Transverse colon (tissue), 4 donors: Measurements from ENCODE around the gene CDYL. TPM values are rescaled to one million over a fixed set of nuclear protein-coding genes. Genes with fewer than 3 reads are reported as not detected.

Experiments used
- DNase-seq: peaks from one replicate; pipeline ENCODE4 v3.0.0-alpha.2; 2019
- H3K27ac ChIP-seq, 4 donors: fragments of 200-600 bp; sonication (generic); 2 replicates each; pipeline ENCODE4 v1.5.1; 2016 to 2018; ENCODE audit warnings: inconsistent platforms in 4 of 4
- H3K27me3 ChIP-seq: fragments of 200-600 bp; sonication (generic); 2 replicates; pipeline ENCODE4 v1.5.1; 2017; ENCODE audit warnings: inconsistent platforms
- H3K36me3 ChIP-seq, 4 donors: fragments of 200-600 bp; sonication (generic); 2 replicates each; pipeline ENCODE4 v1.5.1; 2017 to 2019; ENCODE audit warnings: inconsistent platforms in 4 of 4
- H3K4me1 ChIP-seq, 4 donors: fragments of 200-600 bp; sonication (generic); 2 replicates each; pipeline ENCODE4 v1.5.1; 2017 to 2020; ENCODE audit warnings: inconsistent platforms in 4 of 4
- H3K4me3 ChIP-seq, 4 donors: fragments of 200-600 bp; sonication (generic); 1 replicate in 1 of 4; 2 replicates in 3 of 4; pipeline versions ENCODE4 v1.5.1 to v1.6.1; 2017 to 2019; ENCODE audit warnings: inconsistent platforms in 4 of 4
- H3K9me3 ChIP-seq, 2 donors: fragments of 200-600 bp; sonication (generic); 2 replicates each; pipeline ENCODE4 v1.5.1; 2017 to 2019; ENCODE audit warnings: inconsistent platforms in 2 of 2
- CTCF ChIP-seq, 5 experiments: fragments of 200-600 bp in 3 of 5; fragments of 450-650 bp in 2 of 5; sonication (generic) in 3 of 5; IDR thresholded peaks; 1 replicate in 2 of 5; 2 replicates in 3 of 5; pipeline ENCODE4 v1.5.1; 2016 to 2017; ENCODE audit warnings: antibody characterized with exemption in 5 of 5, inconsistent platforms in 3 of 5, mild to moderate bottlenecking in 2 of 5, moderate library complexity in 1 of 5
- EP300 ChIP-seq: sonication (generic); formaldehyde crosslinking; IDR thresholded peaks from one replicate; pipeline ENCODE4 v1.6.1; 2017; ENCODE audit warnings: antibody characterized with exemption, low read depth
- POLR2A ChIP-seq: fragments of 450-650 bp; IDR thresholded peaks from one replicate; pipeline ENCODE4 v1.6.1; 2016; ENCODE audit warnings: antibody characterized with exemption, mild to moderate bottlenecking, moderate library complexity
- POLR2AphosphoS5 ChIP-seq, 3 donors: sonication (generic); formaldehyde crosslinking; IDR thresholded peaks; one replicate each; pipeline ENCODE4 v1.6.1; 2016; ENCODE audit warnings: antibody characterized with exemption in 3 of 3
- WGBS, 2 donors: methylation state at CpG; one replicate each; pipeline ENCODE4 v1.1.5; 2018; ENCODE audit warnings: low coverage in 1 of 2; 5-methylcytosine and 5-hydroxymethylcytosine counted together
- in situ Hi-C, 4 donors: fragments of 200-750 bp; cut with MboI; loops; one replicate each; pipeline versions ENCODE4 v1.15.0 to v1.15.1; 2017; ENCODE audit warnings: low sequenced_read_pairs in 3 of 4, low pct_ligation_motif_present in 1 of 4, low pct_unique_long_range_greater_than_20kb in 1 of 4
- intact Hi-C: fragments of 100-400 bp; cut with DNase I; formaldehyde crosslinking; loops from one replicate; pipeline ENCODE4 v1.15.1; 2023; ENCODE audit warnings: low total_unique reads
- total RNA-seq, 4 donors: library from RNA; depleted of rRNA; stranded (reverse); fragments of >200 nt; gene quantifications; one replicate each; pipeline ENCODE4 v1.1.0, GENCODE V29; 2016

The CDYL gene
- total RNA-seq, 4 donors from 2014 or later, result 23.6 to 40.8 (median 30.0) TPM

DNA sequence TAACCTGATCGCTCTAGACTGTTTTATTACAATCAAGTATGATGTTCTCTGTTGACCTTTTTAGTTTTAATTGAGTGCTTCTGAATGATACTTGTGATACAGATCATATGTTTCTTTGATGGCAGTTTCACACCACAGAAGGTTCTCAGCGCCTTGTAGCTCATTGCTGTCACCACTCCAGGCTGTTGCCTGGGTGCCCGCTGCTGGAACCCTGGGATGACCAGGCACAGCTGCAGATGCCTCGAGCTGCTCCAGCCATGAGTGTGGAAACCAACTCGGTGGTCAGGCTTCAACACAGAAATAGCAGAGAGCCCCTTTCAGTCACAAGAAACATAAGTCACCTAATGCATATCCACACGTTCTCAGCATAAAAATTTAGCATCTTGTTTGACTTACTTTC lies 114.9 kb downstream of the CDYL start:
- intact Hi-C loops, result no loop called here

DNA sequence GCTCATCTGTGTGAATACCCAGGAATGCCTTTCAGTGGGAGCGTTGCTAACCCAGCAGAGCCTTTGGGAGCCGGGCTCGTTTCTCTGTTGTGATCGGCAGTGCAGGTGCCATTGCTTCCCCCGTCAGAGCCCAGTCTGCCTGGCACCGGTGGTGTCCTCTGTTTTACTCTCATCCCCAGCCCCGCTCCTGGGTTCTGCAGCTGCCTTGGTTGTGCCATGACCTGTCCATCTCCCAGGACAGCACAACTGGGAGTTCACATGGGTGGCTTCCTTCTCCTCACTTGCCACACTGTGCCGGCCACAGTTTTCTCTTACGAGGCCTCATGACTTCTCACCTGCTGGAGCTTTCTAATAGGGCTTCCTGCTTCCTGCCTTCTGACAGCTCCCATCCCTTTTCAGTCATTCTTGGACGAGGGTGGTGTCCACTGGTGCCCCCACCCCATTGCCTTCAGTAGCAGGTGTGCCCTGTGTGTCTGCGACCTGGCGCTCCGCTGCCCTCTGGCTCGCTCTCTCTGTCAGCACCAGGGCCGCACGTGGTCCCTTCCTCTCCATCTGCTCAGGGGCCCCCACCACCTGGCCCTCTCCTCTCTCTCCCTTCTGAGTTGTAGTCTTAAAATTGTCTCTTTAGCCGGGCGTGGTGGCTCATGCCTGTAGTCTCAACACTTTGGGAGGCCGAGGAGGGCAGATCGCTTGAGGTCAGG lies 116.7 kb downstream of the CDYL start:
- H3K4me1 ChIP-seq, result peaks cover 0 to 9% (median 0%) of the 10 kb centered on the region in 4 donors
- WGBS, 2 donors, result 97 to 100% methylated on average over 3 to 20 of the region's 20 CpGs
- intact Hi-C loops, result no loop called here
- no peak overlapping the region for H3K4me3 ChIP-seq
- no peaks in the 10 kb centered on the region for H3K27me3 ChIP-seq
- H3K9me3 ChIP-seq, result no peaks in the 10 kb centered on the region
- in situ Hi-C loops, result no loop called here
- H3K36me3 ChIP-seq, result peaks cover 0 to 28% (median 3%) of the 10 kb centered on the region in 4 donors
- no peak for DNase-seq
- TF ChIP-seq POLR2A, result no peak
- H3K27ac ChIP-seq, result no peak overlapping the region

More for the DNA sequence above, 114.9 kb downstream of the CDYL start:
- H3K4me1 ChIP-seq, result peaks cover 0 to 9% (median 0%) of the 10 kb centered on the region in 4 donors
- TF ChIP-seq CTCF (IDR thresholded peaks at IDR 0.05) (no peak), EP300 (no peak), POLR2AphosphoS5 (IDR thresholded peaks at IDR 0.05) (no peak), POLR2A (no peak)
- WGBS, 2 donors, result 90 to 93% methylated on average over 6 of the region's 6 CpGs
- DNase-seq, result no peak
- no peak overlapping the region for H3K4me3 ChIP-seq
- H3K27me3 ChIP-seq, result no peaks in the 10 kb centered on the region
- in situ Hi-C loops, result no loop called here
- H3K27ac ChIP-seq, result no peak overlapping the region
- H3K9me3 ChIP-seq, result no peaks in the 10 kb centered on the region
- peaks cover 0 to 22% (median 3%) of the 10 kb centered on the region in 4 donors for H3K36me3 ChIP-seq

GRCh38 chr6:4894049-4894448 lies 117.8 kb downstream of the CDYL start:
- TF ChIP-seq POLR2AphosphoS5 (IDR thresholded peaks at IDR 0.05) (no peak), POLR2A (no peak), CTCF (IDR thresholded peaks at IDR 0.05) (no peak), EP300 (no peak)
- WGBS, 2 donors, result 98 to 100% methylated on average over 5 to 9 of the region's 9 CpGs
- Histone ChIP-seq H3K4me1 (peaks cover 0 to 7% (median 0%) of the 10 kb centered on the region in 4 donors), H3K4me3 (no peak overlapping the region), H3K27me3 (no peaks in the 10 kb centered on the region), H3K36me3 (peaks cover 0 to 39% (median 6%) of the 10 kb centered on the region in 4 donors), H3K9me3 (peaks cover 0 to 3% of the 10 kb centered on the region in 2 donors), H3K27ac (no peak overlapping the region)
- intact Hi-C loops, result no loop called here
- in situ Hi-C loops, result no loop called here
- DNase-seq, result no peak

- TF ChIP-seq POLR2AphosphoS5 (IDR thresholded peaks at IDR 0.05), result no peak
- no peak for TF ChIP-seq POLR2A
- no peaks in the 10 kb centered on the region for H3K27me3 ChIP-seq
- DNase-seq, result no peak
- no peaks in the 10 kb centered on the region for H3K4me1 ChIP-seq
- H3K36me3 ChIP-seq, result peaks cover 0 to 41% (median 6%) of the 10 kb centered on the region in 4 donors
- no peak overlapping the region for H3K4me3 ChIP-seq
- 91 to 100% methylated on average over 2 to 5 of the region's 5 CpGs for WGBS, 2 donors
- H3K27ac ChIP-seq, result no peak overlapping the region
- in situ Hi-C loops (no loop called here), intact Hi-C loops (no loop called here)
- peaks cover 0 to 3% of the 10 kb centered on the region in 2 donors for H3K9me3 ChIP-seq
Observed at GRCh38 chr6:4895971-4896370, 119.8 kb downstream of the CDYL start.

DNA sequence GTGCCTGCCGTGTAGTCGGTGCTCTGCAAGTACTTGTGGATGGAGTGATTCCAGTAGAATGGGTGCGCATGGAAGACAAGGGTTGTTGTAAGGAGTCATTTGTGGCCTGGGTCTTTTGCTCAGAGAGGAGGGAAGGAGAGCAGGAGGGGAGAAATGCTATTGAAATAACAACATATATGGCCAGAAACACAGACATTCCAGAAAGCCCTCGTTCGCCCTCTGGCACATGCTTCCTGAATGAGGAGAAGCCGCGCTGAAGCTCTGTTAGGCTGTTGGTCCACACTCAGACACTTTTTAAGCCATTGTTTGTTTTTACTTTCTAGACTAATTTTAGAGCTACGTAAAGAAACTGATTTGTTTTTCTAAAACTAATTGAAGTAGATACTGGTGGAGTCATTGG lies 120.2 kb downstream of the CDYL start:
- H3K9me3 ChIP-seq, result peaks cover 0 to 3% of the 10 kb centered on the region in 2 donors
- no peak for DNase-seq
- H3K4me3 ChIP-seq, result no peak overlapping the region
- WGBS, 2 donors, result 96 to 97% methylated on average over 8 of the region's 8 CpGs
- TF ChIP-seq POLR2AphosphoS5 (IDR thresholded peaks at IDR 0.05), result no peak
- no peak for TF ChIP-seq CTCF (IDR thresholded peaks at IDR 0.05)
- H3K4me1 ChIP-seq, result no peaks in the 10 kb centered on the region
- in situ Hi-C loops, result no loop called here
- intact Hi-C loops, result no loop called here
- H3K27me3 ChIP-seq, result no peaks in the 10 kb centered on the region
- H3K36me3 ChIP-seq, result peaks cover 0 to 41% (median 6%) of the 10 kb centered on the region in 4 donors
- H3K27ac ChIP-seq, result no peak overlapping the region
